Measurements from ENCODE around the gene LTBP1.
A peak's percentile ranks its signal among the peaks of the same experiment; 100 is the strongest.

The LTBP1 gene

GRCh38 chr2:33277002-33277426 is 330.3 kb downstream of the LTBP1 start:
- no peak for DNase-seq

- no peak for DNase-seq
Observed at GRCh38 chr2:33278245-33278943, 331.6 kb downstream of the LTBP1 start.

GRCh38 chr2:33284287-33284686 is 337.5 kb downstream of the LTBP1 start:
- DNase-seq = no peak

- DNase-seq = no peak
Observed at GRCh38 chr2:33287507-33288005, 340.8 kb downstream of the LTBP1 start.

GRCh38 chr2:33288011-33288410 is 341.3 kb downstream of the LTBP1 start:
- no peak for DNase-seq

GRCh38 chr2:33289961-33290360 is 343.2 kb downstream of the LTBP1 start:
- no peak for DNase-seq

GRCh38 chr2:33291278-33292013 is 344.7 kb downstream of the LTBP1 start:
- peak; percentile 19 for DNase-seq

GRCh38 chr2:33292063-33292462 is 345.3 kb downstream of the LTBP1 start:
- no peak for DNase-seq

GRCh38 chr2:33292981-33293595 is 346.3 kb downstream of the LTBP1 start:
- DNase-seq = no peak

- no peak for DNase-seq
Observed at GRCh38 chr2:33298233-33298632, 351.5 kb downstream of the LTBP1 start.

- no peak for DNase-seq
Observed at GRCh38 chr2:33301355-33301754, 354.6 kb downstream of the LTBP1 start.

- no peak for DNase-seq
Observed at GRCh38 chr2:33302348-33302747, 355.6 kb downstream of the LTBP1 start.

- no peak for DNase-seq
Observed at GRCh38 chr2:33304032-33304864, 357.5 kb downstream of the LTBP1 start.

- no peak for DNase-seq
Observed at GRCh38 chr2:33307659-33308270, 361.0 kb downstream of the LTBP1 start.

GRCh38 chr2:33312355-33312754 is 365.6 kb downstream of the LTBP1 start:
- no peak for DNase-seq

GRCh38 chr2:33313039-33313438 is 366.3 kb downstream of the LTBP1 start:
- no peak for DNase-seq

- no peak for DNase-seq
Observed at GRCh38 chr2:33314541-33314940, 367.8 kb downstream of the LTBP1 start.

GRCh38 chr2:33316328-33316727 is 369.6 kb downstream of the LTBP1 start:
- no peak for DNase-seq

GRCh38 chr2:33317369-33318007 is 370.7 kb downstream of the LTBP1 start:
- DNase-seq = no peak

GRCh38 chr2:33318456-33318855 is 371.7 kb downstream of the LTBP1 start:
- no peak for DNase-seq

GRCh38 chr2:33320573-33320972 is 373.8 kb downstream of the LTBP1 start:
- no peak for DNase-seq

GRCh38 chr2:33321236-33321771 is 374.6 kb downstream of the LTBP1 start:
- no peak for DNase-seq

Measured in NCI-H1092 (cell line).